Stimulated activated CD8-positive, alpha-beta memory T cell treated with anti-CD3 and anti-CD28 coated beads, Interleukin-4, amount 100 ng/mL, for 48 hours (primary cell): ENCODE results near the gene APOBEC3F.

Source experiments
- DNase-seq: peaks from one replicate; pipeline ENCODE4 v3.0.0-alpha.2; 2020

The APOBEC3F gene

DNA sequence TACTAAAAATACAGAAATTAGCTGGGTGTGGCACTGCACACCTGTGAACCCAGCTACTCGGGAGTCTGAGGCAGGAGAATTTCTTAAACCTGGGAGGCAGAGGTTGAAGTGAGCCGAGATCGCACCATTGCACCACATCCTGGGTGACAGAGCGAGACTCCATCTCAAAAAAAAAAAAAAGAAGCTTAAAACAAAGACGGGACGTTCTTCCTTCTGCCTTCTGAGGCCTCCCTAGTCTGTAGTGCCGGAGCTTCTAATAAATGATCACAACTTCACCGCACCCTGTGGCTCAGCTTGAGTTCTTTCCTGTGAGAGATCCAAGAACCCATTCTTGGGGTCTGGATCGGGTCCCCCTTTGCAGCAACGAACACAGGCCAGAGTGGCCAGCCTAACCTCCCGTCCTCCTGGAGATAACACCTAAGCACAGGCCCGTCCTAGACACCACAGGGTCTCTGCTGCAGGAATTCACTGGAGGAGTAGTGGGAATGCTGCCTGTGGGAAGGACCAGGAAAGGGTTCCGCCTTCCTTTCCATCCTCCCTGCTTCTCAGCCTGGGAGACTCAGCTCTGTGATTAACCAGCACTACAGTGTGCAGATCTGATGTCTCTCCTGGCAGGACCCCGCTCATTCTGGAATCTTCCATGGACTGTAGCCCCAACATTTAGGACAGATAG, 54.2 kb downstream of the APOBEC3F start:
- DNase-seq, result no peak

DNA sequence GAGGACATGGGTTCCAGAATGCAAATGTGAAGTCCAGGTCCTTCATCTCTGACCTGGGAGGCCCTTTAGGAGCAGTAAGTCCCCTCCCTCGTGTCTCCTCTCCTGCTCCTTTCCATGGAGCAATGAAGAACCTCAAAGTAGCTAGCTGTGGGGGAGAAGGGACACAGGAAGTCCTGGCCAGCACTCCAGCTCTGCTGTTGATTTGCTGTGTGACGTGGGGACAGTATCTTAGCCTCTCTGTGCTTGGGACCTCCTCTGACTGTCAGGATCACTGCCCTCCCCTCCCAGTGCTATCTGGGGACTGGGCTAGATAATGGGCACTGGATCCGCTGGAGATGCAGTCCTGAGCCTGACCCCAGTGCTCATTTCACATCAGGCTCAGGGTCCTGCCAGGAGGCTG, 55.3 kb downstream of the APOBEC3F start:
- no peak for DNase-seq

DNA sequence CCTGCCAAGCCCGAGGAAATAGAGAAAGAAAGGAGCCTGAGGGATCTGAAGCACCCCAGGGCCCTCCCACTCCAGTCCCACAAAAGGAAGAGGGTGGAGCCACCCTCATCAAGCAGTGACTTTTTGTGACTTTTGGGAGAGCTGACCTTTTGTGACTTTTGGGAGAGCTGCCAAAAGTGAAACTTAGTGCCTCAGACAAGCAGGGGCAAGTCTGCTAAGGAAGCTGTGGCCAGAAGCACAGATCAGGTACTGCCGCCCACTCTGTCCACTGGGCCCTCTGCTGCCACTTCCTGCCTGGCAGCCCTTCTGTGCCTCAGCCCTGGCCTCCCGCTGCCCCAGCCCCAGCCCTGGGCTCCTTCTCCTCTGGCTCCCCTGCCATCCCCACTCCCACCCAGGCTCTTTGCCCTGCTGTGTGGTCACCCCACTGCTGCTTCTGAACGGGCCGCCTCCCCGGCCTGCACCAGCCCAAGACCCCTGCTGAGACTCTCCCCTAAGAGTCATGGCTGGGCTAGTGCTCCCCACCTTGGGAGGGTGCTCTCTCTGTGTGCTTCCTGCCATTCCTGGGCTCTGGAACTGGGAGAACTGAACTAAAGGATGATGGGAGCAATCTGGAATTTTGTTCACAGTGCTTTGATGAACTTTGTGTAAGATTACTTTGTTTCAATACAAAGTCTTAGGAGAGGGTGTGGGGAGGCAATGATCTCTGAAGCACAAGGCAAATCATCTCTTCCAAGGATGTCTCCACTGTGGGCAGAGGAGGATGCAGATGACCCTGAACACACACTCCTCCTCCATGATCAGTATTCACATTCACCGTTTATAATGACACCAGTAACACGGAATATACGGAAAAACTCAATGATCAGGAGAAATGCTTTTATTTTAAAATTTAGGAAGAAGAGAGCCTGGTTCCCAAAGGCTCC, 56.7 kb downstream of the APOBEC3F start, which contains the start of gene APOBEC3H:
APOBEC3H (plus strand) TSS at position 147 of the 923 bp plus-strand sequence. CDS start 3,035 bp downstream, outside the sequence.
- DNase-seq, result no peak

DNA sequence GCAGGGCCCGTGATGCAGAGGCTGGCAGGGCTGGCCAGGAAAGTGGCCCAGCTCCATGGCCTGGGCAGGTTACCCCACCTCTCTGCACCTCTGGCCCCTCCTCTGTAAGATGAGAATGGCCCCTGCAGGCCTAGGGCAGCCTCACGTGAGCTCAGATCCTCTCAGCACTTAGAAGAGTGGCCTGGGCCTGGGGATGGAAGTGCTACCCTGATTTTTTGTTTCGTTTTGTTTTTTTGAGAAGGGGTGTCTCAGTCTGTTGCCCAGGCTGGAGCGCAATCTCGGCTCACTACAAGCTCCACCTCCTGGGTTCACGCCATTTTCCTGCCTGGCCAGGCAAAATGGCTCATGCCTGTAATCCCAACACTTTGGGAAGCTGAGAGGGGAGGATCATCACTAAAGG, 57.4 kb downstream of the APOBEC3F start:
- no peak for DNase-seq

DNA sequence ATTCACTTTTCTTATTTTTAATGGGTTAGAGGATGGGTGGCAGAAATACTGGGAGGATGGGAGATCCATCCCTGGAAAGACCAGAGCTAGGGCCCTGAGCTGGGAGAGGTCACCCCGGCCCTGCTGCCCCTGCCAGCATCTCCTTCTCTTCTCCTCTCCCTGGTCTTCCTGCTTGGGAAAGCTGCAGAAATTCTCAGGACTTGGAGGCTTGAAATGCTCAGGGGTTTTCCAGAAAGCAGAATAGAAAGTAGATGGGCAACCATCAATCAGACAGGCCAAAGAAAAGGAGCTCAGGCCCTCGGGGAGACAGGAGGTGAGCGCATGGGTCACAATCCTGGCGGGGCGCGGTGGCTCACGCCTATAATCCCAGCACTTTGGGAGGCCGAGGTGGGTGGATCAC, 57.9 kb downstream of the APOBEC3F start:
- DNase-seq, result no peak

DNA sequence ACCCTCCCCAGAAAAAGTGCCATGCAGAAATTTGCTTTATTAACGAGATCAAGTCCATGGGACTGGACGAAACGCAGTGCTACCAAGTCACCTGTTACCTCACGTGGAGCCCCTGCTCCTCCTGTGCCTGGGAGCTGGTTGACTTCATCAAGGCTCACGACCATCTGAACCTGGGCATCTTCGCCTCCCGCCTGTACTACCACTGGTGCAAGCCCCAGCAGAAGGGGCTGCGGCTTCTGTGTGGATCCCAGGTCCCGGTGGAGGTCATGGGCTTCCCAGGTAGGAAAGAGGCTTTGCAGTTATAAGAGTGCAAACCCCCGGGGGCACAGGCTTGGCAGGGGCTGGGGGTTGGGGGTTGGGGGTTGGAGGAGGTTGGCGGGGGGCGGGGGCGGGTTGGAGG, 60.6 kb downstream of the APOBEC3F start:
- no peak for DNase-seq

DNA sequence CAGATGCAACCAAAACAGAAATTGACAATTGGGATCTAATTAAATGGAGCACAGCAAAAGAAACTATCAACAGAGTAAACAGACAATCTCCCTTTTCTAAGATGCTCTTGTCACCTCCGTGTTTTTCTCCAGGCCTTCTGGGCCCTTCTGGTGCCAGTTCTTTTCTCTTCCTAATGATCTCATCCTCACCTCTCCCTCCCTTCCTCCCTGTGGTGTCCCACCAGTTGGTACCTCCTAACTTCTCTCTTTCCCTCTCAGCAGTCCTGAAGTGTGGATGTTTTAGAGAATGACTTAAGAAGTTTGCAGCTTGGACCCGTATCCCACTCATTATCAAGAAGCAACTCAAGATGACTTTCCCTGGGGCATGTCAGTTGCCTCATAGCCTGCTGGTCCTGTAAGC, 62.8 kb downstream of the APOBEC3F start:
- no peak for DNase-seq
